HEK293 (cell line): Measurements from ENCODE around the gene GALNT8.

ENCODE experiments used
- TCF7L2 ChIP-seq: IDR thresholded peaks from 2 replicates; pipeline ENCODE4 v1.6.1; 2011; ENCODE audit warnings: low read depth, mild to moderate bottlenecking, inconsistent platforms, low read length, moderate library complexity, borderline replicate concordance
- ZBTB20 ChIP-seq: fragments of 450-650 bp; formaldehyde crosslinking; IDR thresholded peaks from 2 replicates; pipeline ENCODE4 v1.5.1; 2016; ENCODE audit warnings: missing biosample characterization, missing genetic modification characterization
- ZBTB7A ChIP-seq: fragments of 450-650 bp; formaldehyde crosslinking; IDR thresholded peaks from 2 replicates; pipeline ENCODE4 v1.5.1; 2016; ENCODE audit warnings: low read depth, missing biosample characterization, missing genetic modification characterization
- ZIC2 ChIP-seq: fragments of 450-650 bp; formaldehyde crosslinking; IDR thresholded peaks from 2 replicates; pipeline ENCODE4 v1.5.1; 2016; ENCODE audit warnings: missing biosample characterization, missing genetic modification characterization
- ZNF335 ChIP-seq: fragments of 450-650 bp; formaldehyde crosslinking; conservative IDR thresholded peaks from 2 replicates; pipeline ENCODE4 v1.5.1; 2016; ENCODE audit warnings: missing biosample characterization, missing genetic modification characterization
- ZNF660 ChIP-seq: fragments of 450-650 bp; IDR thresholded peaks from 2 replicates; pipeline ENCODE4 v1.5.1; 2018; ENCODE audit warnings: missing biosample characterization, mild to moderate bottlenecking, missing genetic modification characterization
- ZNF843 ChIP-seq: fragments of 450-650 bp; formaldehyde crosslinking; IDR thresholded peaks from 2 replicates; pipeline ENCODE4 v1.5.1; 2016; ENCODE audit warnings: missing biosample characterization, missing genetic modification characterization
- TF ChIP-seq, protein P1 (sequence below): fragments of 450-650 bp; formaldehyde crosslinking; IDR thresholded peaks from 2 replicates; pipeline ENCODE4 v1.5.1; 2016; ENCODE audit warnings: missing biosample characterization, missing genetic modification characterization
- TF ChIP-seq, protein P2 (sequence below): fragments of 450-650 bp; formaldehyde crosslinking; IDR thresholded peaks from 2 replicates; pipeline ENCODE4 v1.5.1; 2016; ENCODE audit warnings: missing biosample characterization, missing genetic modification characterization, borderline replicate concordance

DNA sequence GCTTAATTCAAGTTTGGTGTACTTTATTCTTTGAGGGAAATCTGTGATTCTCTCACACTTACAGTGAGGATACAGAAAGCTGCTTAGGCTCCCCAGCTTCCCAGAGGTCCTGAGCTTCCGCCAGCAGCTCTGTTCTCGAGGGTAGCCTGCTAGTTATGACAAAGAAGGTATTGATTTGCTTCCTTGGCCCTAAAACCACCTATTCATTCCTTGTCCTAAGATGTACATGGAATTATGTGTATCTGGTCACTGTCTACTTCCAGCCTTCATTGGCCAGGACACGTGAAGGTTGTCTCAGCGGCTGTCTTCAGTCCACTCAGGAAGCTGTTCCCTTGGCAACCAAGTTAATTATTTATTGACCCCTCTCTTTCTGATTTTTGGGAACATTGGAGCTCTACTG, 55.7 kb downstream of the GALNT8 start:
- TF ChIP-seq ZBTB20 (tag by site-specific recombination) (no peak), ZBTB7A (no peak), ZNF843 (no peak), ZIC2 (tag by site-specific recombination) (no peak), ZNF660 (tag by site-specific recombination) (no peak), TCF7L2 (no peak), ZNF335 (tag by site-specific recombination) (no peak)
- TF ChIP-seq, protein P1, sequence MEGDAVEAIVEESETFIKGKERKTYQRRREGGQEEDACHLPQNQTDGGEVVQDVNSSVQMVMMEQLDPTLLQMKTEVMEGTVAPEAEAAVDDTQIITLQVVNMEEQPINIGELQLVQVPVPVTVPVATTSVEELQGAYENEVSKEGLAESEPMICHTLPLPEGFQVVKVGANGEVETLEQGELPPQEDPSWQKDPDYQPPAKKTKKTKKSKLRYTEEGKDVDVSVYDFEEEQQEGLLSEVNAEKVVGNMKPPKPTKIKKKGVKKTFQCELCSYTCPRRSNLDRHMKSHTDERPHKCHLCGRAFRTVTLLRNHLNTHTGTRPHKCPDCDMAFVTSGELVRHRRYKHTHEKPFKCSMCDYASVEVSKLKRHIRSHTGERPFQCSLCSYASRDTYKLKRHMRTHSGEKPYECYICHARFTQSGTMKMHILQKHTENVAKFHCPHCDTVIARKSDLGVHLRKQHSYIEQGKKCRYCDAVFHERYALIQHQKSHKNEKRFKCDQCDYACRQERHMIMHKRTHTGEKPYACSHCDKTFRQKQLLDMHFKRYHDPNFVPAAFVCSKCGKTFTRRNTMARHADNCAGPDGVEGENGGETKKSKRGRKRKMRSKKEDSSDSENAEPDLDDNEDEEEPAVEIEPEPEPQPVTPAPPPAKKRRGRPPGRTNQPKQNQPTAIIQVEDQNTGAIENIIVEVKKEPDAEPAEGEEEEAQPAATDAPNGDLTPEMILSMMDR (tag by site-specific recombination) = no peak
- TF ChIP-seq, protein P2, sequence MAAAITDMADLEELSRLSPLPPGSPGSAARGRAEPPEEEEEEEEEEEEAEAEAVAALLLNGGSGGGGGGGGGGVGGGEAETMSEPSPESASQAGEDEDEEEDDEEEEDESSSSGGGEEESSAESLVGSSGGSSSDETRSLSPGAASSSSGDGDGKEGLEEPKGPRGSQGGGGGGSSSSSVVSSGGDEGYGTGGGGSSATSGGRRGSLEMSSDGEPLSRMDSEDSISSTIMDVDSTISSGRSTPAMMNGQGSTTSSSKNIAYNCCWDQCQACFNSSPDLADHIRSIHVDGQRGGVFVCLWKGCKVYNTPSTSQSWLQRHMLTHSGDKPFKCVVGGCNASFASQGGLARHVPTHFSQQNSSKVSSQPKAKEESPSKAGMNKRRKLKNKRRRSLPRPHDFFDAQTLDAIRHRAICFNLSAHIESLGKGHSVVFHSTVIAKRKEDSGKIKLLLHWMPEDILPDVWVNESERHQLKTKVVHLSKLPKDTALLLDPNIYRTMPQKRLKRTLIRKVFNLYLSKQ (tag by site-specific recombination) = no peak
